WERI-Rb-1 (cell line): Measurements from ENCODE around the gene CTIF.

Source experiments
- DNase-seq: peaks from one replicate; pipeline ENCODE4 v3.0.0-alpha.2; 2020
- H3K27ac ChIP-seq: fragments of 250-450 bp; sonication (Bioruptor Pico); 2 replicates; pipeline ENCODE4 v1.5.1; 2020; ENCODE audit warnings: mild to moderate bottlenecking, moderate library complexity
- H3K27me3 ChIP-seq: fragments of 250-450 bp; sonication (Bioruptor Pico); 2 replicates; pipeline ENCODE4 v1.5.1; 2021; ENCODE audit warnings: mild to moderate bottlenecking, low read depth, moderate library complexity; ENCODE audit not compliant: insufficient read depth, severe bottlenecking
- H3K36me3 ChIP-seq: fragments of 250-450 bp; sonication (Bioruptor Pico); 2 replicates; pipeline ENCODE4 v1.5.1; 2020; ENCODE audit warnings: mild to moderate bottlenecking, moderate library complexity
- H3K4me3 ChIP-seq: 2 replicates; pipeline ENCODE4 v1.5.1; 2011; ENCODE audit warnings: low read depth, mild to moderate bottlenecking, control low read depth, low read length
- H3K9me3 ChIP-seq: fragments of 250-450 bp; sonication (Bioruptor Pico); 2 replicates; pipeline ENCODE4 v1.5.1; 2021; ENCODE audit warnings: mild to moderate bottlenecking, moderate library complexity; ENCODE audit not compliant: severe bottlenecking
- CTCF ChIP-seq: IDR thresholded peaks from 2 replicates; pipeline ENCODE4 v1.5.1; 2011; ENCODE audit warnings: low read depth, mild to moderate bottlenecking, control low read depth, inconsistent platforms, low read length

CTIF gene

GRCh38 chr18:48898521-48898920 lies 359.7 kb downstream of the CTIF start:
- Histone ChIP-seq H3K9me3 (peaks cover 2% of the 10 kb centered on the region), H3K36me3 (no peaks in the 10 kb centered on the region), H3K27me3 (no peaks in the 10 kb centered on the region), H3K27ac (no peak overlapping the region), H3K4me3 (no peak overlapping the region)
- no peak for TF ChIP-seq CTCF
- no peak for DNase-seq

DNA sequence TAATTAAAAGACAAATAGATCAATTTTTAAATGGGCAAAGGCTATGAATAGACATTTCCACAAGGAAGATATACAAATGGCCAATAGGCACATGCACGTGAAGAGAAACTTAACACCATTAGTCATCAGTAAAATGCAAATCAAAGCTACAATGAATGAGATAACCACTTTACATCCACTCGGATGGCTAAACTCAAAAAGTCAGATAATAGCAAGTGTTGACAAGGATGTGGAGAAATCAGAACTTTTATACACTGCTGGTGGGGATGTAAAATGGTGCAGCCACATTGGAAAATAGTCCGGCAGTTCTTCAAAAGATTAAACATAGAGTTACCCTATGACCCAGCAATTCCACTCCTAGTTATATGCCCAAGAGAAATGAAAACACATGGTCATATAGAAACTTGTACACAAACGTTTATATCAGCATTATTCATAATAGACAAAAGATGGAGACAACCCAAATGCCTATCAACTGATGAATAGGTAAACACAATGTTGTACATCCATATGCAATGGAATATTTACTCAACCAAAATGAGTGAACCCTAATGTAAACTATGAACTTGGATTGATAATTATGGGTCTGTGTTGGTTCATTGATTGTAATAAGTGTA lies 360.8 kb downstream of the CTIF start:
- no peak for DNase-seq
- peaks cover 7% of the 10 kb centered on the region for H3K9me3 ChIP-seq
- H3K36me3 ChIP-seq = no peaks in the 10 kb centered on the region
- no peak for TF ChIP-seq CTCF
- H3K4me3 ChIP-seq = no peak overlapping the region
- H3K27me3 ChIP-seq = no peaks in the 10 kb centered on the region
- no peak overlapping the region for H3K27ac ChIP-seq

GRCh38 chr18:48900469-48900868 lies 361.6 kb downstream of the CTIF start:
- Histone ChIP-seq H3K9me3 (peaks cover 10% of the 10 kb centered on the region), H3K36me3 (no peaks in the 10 kb centered on the region), H3K27me3 (no peaks in the 10 kb centered on the region), H3K27ac (no peak overlapping the region), H3K4me3 (no peak overlapping the region)
- no peak for TF ChIP-seq CTCF
- DNase-seq = no peak

- TF ChIP-seq CTCF = no peak
- no peak for DNase-seq
- no peaks in the 10 kb centered on the region for H3K36me3 ChIP-seq
- H3K9me3 ChIP-seq = peaks cover 10% of the 10 kb centered on the region
- H3K4me3 ChIP-seq = no peak overlapping the region
- no peaks in the 10 kb centered on the region for H3K27me3 ChIP-seq
- H3K27ac ChIP-seq = no peak overlapping the region
Measured at GRCh38 chr18:48901145-48902022, 362.6 kb downstream of the CTIF start.

GRCh38 chr18:48902023-48902855 lies 363.4 kb downstream of the CTIF start:
- no peak overlapping the region for H3K27ac ChIP-seq

More at GRCh38 chr18:48902023-48902855, 363.4 kb downstream of the CTIF start:
- TF ChIP-seq CTCF = no peak
- Histone ChIP-seq H3K36me3 (no peaks in the 10 kb centered on the region), H3K27me3 (no peaks in the 10 kb centered on the region), H3K9me3 (peaks cover 10% of the 10 kb centered on the region), H3K4me3 (no peak overlapping the region)
- DNase-seq = no peak
